HG02588 (cell line): ENCODE measurements around the gene DOCK3.
A peak's percentile ranks its signal among the peaks of the same experiment; 100 is the strongest.
"Not testable (repeated sequence)": the region's sequence is repeated elsewhere in the genome, so short reads cannot be mapped to it uniquely, and the experiment has no call there.

ENCODE experiments used
- ATAC-seq: cut with Tn5 transposase; IDR thresholded peaks from one replicate; pipeline ENCODE4 v1.9.1; 2021; ENCODE audit warnings: mild to moderate bottlenecking, moderate library complexity; ENCODE audit not compliant: unreplicated experiment

Gene DOCK3

DNA sequence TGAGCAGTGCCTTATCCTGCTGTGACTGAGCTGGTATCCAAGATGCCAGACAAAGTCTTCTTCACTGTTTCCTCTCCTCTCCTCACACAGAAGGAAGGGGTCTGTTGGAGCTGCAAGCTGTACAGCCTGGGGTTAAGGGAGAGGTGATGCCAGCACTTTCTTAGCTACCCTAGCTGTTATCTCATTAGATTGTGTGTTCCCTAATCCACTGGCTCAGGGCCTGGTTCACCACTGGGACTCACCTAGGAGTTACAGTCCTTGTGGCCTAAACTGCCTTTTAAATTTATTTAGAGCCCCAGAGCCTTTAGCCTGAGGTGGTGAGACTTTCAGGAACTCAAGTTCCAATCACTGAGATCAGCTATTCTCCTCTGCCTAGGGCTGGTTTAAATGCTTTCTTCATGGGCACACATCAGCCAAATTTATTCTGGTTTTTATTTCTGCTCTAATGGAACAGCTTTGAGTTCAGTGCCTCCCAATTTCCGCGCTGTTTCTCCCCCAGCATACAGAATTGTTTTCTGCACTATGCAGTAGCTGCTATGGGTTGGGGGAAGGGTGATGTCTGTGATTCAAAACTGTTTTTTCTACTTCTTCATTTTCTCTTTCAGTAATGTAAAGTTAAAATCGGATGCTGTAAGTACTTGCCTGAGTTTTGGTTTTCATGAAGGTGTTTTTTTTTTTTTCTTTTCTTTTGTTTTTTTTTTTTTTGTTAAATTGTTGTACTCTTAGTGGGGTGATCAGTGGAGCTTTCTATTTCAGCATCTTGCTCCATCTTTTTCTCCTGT is 198.8 kb downstream of the DOCK3 start:
- ATAC-seq = peak; percentile 60

DNA sequence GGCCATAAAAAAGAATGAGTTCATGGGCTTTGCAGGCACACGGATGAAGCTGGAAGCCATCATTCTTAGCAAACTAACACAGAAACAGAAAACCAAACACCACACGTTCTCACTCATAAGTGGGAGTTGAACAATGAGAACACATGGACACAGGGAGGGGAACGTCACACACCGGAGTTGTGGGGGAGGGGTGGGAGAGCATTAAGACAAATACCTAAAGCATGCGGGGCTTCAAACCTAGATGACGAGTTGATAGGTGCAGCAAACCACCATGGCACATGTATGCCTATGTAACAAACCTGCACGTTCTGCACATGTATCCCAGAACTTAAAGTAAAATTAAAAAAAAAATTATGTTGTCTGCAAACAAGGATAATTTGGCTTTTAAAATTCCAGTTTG is 200.1 kb downstream of the DOCK3 start:
- ATAC-seq = not testable (repeated sequence)

DNA sequence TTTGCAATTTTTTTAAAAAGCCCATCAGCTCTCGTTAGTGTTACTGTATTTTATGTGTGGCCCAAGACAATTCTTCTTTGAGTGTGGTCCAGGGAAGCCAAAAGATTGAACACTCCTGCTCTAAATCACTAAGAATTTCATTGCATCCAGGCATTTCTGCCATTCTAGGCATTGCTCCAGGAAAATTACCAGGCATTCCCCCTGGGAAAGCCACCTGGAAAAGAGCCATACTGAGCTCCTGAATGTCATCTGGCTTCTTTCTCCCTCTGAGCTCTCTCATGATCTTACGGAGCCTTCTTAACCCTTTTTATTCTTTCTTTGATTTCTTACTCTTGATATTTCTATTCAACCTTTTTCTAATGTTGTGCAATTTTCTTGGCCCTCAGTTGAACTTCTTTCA is 202.2 kb downstream of the DOCK3 start:
- no peak for ATAC-seq

DNA sequence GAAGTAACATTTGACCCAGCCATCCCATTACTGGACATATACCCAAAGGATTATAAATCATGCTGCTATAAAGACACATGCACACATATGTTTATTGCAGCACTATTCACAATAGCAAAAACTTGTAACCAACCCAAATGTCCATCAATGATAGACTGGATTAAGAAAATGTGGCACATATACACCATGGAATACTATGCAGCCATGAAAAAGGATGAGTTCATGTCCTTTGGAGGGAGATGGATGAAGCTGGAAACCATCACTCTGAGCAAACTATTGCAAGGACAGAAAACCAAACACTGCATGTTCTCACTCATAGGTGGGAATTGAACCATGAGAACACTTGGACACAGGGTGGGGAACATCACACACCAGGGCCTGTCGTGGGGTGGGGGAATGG is 208.0 kb downstream of the DOCK3 start:
- ATAC-seq = not testable (repeated sequence)

DNA sequence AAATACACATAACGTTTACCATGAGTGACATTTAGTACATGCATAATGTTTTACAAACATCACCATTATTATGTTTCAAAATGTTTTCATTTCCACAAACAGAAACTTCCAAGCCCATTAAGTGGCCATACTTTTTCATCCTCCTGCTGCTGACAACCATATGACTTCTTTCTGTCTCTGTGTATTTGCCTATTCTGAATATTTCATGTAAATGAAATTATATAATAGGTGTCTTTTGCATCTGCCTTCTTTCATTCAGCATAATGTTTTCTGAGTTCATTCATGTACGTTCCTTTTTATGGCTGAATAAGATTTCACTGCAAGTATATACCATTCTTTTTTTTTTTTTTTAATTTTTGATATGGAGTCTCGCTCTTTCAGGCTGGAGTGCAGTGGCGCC is 209.0 kb downstream of the DOCK3 start:
- ATAC-seq = no peak

DNA sequence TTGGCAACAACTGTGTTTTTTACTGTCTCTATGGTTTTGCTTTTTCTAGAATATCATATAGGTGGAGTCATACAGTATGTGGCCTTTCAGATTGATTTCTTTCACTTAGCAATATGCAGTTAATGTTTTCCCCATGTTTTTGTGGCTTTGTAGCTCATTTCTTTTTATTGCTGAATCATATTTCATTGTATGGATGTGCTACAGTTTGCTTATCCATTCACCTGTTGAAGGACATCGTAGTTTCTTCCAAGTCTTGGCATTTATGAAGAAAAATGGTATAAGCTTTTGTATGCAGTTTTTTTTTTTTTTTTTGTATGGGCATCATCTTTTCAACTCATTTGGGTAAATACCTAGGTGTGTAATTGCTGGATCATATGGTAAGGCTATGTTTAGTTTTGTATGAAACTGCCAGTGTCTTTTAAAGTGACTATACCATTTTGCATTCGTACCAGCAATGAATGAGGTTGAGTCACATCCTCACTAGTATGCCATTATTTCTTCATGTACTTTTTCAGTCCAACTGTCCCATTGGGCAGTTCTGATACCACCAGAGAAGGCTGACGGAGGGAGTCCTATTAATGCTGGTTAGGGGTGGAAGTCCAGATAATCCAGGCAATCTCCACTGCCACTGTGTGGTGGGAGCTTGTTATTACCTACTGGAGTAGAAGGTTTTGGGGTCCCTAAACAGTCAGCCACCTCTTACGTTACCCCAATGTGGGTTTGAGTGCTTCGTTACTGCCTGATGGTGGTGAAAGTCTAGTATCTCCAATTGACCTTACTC is 210.5 kb downstream of the DOCK3 start:
- ATAC-seq = no peak

DNA sequence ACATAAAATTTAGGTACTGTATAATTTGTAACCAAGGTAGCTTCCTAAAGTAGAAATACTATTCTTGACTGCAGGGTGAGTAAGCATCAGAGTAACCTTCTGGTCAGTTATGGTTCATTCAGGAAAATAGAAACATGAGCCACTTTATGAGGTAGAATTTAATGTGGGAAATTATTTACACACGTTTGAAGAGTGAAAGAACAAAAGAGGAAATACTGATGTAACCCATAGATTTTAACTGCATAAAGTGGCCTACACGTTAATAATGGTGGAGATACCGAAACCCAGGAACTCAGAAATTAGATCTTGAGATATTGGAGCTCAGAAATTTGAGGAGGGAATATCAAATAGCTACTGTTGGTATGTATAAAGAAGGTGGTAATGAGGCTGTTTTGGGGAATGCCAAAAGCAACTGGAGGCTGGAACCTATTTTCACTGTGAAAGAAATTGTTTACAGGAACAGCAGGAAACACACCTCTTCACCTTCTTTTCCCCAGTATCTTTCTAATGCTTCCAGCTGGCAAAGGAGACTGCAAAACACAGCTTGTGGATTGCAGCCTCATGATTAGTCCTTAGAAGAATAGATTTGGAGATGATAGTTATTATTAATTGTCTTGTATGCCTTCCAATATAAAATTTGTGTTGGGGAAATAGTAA is 216.1 kb downstream of the DOCK3 start:
- no peak for ATAC-seq

DNA sequence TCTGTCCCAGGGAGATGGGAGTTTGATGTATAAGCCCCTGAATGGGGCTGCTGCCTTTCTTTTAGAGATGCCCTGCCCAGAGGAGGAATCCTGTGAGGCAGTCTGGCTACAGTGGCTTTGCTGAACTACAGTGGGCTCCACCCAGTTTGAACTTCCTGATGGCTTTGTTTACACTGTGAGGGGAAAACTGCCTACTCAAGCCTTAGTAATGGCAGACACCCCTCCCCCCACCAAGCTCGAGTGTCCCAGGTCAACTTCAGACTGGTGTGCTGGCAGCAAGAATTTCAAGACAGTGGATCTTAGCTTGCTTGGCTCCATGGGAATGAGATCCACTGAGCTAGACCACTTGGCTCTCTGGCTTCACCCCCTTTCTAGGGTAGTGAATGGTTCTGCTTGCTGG is 226.4 kb downstream of the DOCK3 start:
- ATAC-seq = not testable (repeated sequence)

DNA sequence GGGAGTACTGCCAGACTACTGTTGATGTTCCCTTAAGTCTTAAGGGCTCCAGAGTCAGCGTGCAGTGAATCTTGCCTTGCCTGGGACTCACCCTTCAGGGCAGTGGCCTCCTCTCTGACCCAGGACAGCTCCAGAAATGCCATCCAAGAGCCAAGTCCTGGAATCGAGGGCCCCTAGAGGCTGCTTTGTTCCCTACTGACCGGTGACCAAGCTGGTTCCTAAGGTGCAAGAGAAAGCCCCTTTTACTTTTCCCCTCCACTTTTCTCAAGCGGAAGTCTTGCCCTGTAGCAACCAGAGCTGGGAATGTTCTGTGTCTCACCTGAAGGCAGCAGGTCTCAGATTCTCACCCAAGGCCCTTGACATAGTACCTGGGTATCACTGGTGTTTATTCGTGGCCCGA is 238.0 kb downstream of the DOCK3 start:
- no peak for ATAC-seq

DNA sequence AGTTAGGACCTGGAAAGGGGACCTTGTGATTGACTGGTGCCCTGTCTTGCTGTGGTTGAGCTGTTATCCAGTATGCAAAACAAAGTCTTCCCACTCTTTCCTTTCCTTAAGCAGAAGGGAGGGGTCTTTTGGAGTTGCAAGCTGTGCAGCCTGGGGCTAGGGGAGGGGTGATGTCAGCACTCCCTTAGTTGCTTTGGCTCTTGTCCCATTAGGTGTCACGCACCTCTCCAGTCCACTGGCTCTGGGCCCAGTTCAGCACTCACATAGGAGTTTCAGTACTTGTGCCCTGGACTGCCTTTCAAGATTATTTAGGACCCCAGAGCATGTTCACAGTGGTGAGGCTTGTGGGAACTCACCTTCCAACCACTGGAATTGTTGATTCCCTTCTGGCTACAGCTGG is 238.5 kb downstream of the DOCK3 start:
- no peak for ATAC-seq

DNA sequence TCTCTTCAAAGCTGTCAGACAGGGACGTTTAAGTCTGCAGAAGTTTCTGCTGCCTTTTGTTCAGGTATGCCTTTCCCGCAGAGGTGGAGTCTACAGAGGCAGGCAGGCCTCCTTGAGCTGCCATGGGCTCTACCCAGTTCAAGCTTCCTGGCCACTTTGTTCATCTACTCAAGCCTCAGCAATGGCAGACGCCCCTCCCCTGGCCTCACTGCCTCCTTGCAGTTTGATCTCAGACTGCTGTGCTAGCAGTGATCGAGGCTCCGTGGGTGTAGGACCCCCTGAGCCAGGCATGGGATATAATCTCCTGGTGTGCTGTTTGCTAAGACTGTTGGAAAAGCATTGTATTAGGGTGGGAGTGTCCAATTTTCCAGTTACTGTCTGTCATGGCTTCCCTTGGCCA is 247.3 kb downstream of the DOCK3 start:
- ATAC-seq = not testable (repeated sequence)

DNA sequence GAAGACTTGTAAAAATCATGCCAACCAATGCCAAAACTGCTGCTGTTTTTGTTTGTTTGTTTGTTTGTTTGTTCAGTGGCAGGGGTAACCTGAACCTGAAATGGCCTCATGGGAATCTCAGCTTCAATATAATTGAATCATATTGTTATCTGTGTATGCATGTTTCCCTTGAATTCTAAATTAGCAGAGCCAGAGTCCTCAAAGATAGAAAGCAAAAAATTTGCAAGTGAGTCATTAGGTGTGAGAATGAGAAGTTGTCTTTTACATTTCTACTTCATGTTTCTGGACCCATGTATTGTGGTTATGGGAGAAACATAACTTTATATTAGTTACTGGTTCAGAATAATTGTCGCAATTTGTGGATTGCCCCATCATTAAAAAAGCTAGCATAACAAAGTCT is 249.2 kb downstream of the DOCK3 start:
- ATAC-seq = no peak

DNA sequence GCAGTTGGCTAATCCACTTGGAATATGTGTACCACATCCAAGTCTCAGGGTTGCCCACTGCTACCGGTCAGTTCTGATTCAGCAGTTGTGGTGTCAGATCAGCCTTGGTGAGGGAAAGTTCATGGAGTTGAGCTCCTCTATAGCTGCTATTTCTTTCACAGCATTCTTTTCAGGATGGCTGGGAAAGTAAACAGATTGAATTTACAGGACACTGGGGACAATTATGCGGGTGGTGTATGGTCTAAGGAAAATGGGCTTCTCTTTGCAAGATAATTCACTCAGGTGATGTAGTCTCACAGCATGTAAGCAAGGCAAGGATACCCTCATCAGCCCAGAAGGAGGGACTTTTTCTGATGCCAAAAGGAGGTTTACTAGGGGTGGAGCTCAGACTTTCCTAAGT is 249.9 kb downstream of the DOCK3 start:
- no peak for ATAC-seq

DNA sequence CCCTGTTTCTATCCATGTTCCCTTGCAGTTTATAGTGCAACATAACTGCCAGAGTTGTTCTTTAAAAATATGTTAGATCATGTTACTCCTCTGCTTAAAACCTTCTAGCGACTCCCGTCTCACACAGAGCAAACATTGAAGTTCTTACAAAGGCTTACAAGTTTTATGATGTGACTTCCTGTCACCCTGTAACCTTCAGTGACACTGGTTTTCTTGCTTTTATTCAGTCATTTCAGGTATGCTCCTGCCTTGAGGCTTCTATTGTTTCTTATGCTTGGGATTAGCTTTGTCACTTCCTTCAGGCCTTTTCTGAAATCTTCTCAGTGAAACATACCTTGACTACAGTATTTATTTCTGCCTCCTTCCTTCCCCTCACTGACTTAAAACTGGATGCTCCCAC is 252.1 kb downstream of the DOCK3 start:
- no peak for ATAC-seq

DNA sequence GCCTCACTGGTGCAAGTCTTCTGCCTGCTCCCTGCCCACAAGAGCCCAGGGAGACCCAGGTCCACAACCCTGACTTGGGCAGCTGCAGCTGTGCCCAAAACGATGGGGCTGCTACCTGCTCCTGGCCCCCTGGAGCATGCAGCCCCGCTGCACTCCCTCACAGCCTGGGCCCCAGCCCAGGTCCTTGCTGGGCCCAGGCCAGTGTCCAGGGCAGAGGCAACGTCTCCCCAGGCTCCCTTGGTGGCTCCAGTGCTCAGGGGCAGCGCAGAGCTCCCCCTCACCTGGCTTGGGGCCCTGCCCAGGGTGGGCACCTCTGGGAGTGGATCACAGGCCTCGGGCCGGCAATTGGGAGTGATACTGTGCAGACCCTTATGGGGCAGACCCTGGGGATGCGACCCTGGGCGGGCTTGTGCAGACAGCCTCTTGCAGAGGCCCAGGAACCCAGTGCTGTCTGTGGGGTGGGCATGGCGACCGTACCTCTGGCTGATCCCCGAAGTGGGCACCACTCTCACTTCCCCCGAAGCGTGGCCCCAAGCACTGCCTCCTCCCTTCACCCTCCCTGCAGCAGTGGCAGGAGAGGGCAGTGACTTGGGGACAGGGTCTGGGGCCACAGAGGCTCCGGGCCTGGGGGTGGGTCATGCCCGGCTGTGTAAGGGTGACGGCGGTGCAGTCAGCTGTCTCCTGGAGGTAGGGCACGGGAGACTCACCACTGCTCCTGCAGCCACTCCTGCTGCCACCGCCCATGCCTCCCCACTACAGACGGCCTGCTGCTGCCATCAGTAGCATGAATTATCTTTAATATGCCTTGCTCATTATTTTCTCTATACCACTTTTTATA is 255.9 kb downstream of the DOCK3 start:
- ATAC-seq = no peak

DNA sequence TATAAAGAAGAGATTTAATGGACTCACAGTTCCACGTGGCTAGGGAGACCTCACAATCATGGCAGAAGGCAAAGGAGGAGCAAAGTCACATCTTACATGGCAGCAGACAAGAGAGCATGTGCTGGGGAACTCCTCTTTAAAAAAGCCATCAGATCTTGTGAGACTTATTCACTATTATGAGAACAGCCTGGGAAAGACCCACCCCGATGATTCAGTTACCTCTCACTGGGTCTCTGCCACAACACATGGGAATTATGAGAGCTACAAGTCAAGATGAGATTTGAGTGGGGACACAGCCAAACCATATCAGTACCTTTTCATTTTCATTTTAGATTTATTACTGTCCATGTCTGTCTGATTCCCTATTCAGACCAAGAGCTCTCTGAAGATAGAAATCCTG is 258.2 kb downstream of the DOCK3 start:
- ATAC-seq = not testable (repeated sequence)

DNA sequence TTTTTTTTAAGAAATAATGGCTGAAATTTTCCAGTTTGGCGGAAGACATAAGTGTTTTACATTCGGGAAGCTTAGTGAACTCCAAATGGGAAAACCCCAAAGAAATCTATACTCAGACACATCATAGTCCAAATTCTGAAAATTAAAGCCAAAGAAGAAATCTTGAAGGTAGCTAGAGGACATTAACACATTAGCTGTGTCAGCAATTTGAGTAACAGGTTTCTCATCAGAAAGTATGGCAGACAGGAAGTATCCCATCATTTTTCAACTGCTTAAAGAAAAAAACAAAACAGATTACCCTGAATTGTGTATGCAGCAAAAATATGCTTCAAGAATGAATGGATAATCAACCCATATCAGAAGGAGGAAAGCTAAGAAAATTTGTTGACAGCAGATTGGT is 261.7 kb downstream of the DOCK3 start:
- no peak for ATAC-seq

DNA sequence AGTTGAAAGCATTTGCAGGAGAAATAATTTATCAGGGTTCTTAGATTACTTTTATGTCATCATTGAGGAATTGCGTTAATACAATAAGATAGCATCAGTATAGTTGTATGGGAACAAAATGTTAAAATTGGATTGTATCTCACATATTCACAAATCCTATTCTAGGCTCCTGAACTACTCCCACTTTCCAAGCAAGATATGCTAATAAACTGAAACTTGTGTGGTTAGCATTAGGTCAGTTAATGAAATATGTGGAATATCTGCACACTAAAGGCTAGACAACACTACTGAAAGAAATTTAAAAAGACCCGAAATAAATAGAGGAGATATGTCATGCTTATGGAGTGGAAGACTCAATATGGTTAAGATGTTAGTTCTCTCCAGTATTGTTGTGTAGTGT is 272.7 kb downstream of the DOCK3 start:
- ATAC-seq = no peak

DNA sequence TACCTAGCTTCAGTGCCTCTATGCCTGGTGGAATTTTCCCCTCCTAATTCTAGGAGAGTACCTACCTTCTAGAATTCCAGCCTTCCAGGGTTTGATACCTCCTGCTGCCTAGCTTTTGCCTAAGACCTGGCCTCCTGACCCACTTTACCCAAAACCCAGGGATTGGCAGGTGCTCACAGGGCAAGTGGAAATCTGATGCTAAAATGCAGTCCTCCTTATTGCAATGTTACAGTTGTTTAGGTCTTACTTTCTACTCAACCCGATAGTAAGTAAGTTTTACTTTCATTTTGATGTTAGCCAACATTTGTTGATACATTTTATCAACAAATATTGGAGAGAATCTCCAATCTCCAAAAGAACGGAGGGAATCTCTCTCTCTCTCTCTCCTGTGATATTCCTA is 275.9 kb downstream of the DOCK3 start:
- ATAC-seq = no peak

DNA sequence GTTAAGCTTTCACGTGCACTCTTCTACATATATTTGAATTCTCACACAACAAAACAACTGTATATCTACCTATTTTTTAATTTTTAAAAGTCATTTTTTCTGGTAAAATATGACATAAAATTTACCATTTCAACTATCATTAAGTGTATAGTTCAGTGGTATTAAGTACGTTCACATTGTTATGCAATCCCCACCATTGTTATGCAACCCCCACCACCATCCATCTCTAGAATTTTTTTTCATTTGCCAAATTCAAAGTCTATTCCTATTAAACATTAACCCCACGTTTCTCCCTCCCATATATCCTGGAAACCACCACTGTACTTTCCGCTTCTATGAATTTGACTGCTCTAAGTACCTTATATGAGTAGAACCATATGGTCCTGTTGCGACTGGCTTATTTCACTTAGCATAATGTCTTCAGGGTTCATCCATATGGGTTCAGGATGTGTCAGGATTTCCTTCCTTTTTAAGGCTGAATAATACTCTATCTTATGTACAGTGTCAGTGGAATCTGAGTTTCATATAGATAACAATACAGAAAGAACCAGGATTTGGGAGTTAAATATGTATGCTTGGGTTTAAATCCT is 279.2 kb downstream of the DOCK3 start:
- no peak for ATAC-seq

DNA sequence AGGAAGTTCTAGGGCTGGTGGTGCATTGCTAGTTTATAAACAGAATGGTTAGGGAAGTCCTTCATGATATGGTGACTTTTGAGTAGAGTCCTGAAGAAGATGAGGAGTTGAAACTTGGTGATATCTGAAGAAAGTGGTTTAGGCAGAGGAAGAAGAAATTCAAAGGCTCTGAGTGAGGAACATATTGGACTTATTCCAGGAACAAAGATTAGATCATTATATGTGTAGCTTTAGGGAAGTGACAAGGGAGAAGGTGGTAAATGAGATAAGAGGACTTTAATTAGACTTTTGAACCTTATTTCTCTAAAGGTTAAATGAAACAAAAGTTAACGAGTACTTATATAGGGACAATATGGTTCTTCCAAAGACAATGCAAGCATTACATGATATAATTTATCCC is 286.7 kb downstream of the DOCK3 start:
- ATAC-seq = no peak
